Neural cell (in vitro differentiated cells): ENCODE data around the gene CFAP47. TPM values are rescaled to one million over a fixed set of nuclear protein-coding genes. Genes with fewer than 3 reads are reported as not detected.

Experiments
- H2AFZ ChIP-seq: fragments of 200-600, 300-800 bp; sonication (generic), shearing (Covaris generic); 2 replicates; pipeline ENCODE4 v1.6.0; 2014; ENCODE audit warnings: low read depth, mild to moderate bottlenecking, antibody characterized with exemption, low read length, moderate library complexity
- H3F3A ChIP-seq: fragments of 200-600 bp; shearing (Covaris generic); 2 replicates; pipeline ENCODE4 v1.6.1; 2016; ENCODE audit warnings: mild to moderate bottlenecking, moderate library complexity, mixed read lengths, antibody characterized with exemption, low read length; ENCODE audit not compliant: insufficient read depth, poor library complexity, severe bottlenecking
- H3K27ac ChIP-seq: fragments of 200-600, 300-800 bp; sonication (generic), shearing (Covaris generic); 2 replicates; pipeline ENCODE4 v1.5.1; 2014; ENCODE audit warnings: mild to moderate bottlenecking, low read length, moderate library complexity
- H3K27me3 ChIP-seq: fragments of 300-800, 200-600 bp; sonication (generic), shearing (Covaris generic); 2 replicates; pipeline ENCODE4 v1.6.0; 2014; ENCODE audit warnings: mild to moderate bottlenecking, low read depth, low read length, moderate library complexity; ENCODE audit not compliant: insufficient read depth
- H3K36me3 ChIP-seq: fragments of 300-800, 200-600 bp; sonication (generic), shearing (Covaris generic); 2 replicates; pipeline ENCODE4 v1.5.1; 2014; ENCODE audit warnings: mild to moderate bottlenecking, antibody characterized with exemption, low read length, moderate library complexity; ENCODE audit not compliant: insufficient read depth
- H3K4me2 ChIP-seq: fragments of 300-800, 200-600 bp; sonication (generic), shearing (Covaris generic); 2 replicates; pipeline ENCODE4 v1.6.0; 2014; ENCODE audit warnings: mild to moderate bottlenecking, low read length
- H3K4me3 ChIP-seq: fragments of 300-800, 200-600 bp; sonication (generic), shearing (Covaris generic); 2 replicates; pipeline ENCODE4 v1.5.1; 2014; ENCODE audit warnings: mild to moderate bottlenecking, low read length, moderate library complexity
- H3K79me2 ChIP-seq: fragments of 200-600 bp; shearing (Covaris generic); replicated peaks from 2 replicates; pipeline ENCODE4 v1.6.0; 2014; ENCODE audit warnings: mild to moderate bottlenecking, low read length, moderate library complexity; ENCODE audit not compliant: insufficient read depth
- H3K9ac ChIP-seq: fragments of 300-800, 200-600 bp; sonication (generic), shearing (Covaris generic); 2 replicates; pipeline ENCODE4 v1.6.1; 2016; ENCODE audit warnings: mild to moderate bottlenecking, low read length, mixed read lengths
- H3K9me2 ChIP-seq: fragments of 200-600 bp; shearing (Covaris generic); 2 replicates; pipeline ENCODE4 v1.6.1; 2016; ENCODE audit warnings: mild to moderate bottlenecking, low read length, mixed read lengths; ENCODE audit not compliant: insufficient read depth
- H3K9me3 ChIP-seq: fragments of 200-600, 300-800 bp; sonication (generic), shearing (Covaris generic); 2 replicates; pipeline ENCODE4 v1.6.1; 2016; ENCODE audit warnings: mild to moderate bottlenecking, mixed run types, low read length, moderate library complexity, mixed read lengths
- H4K20me1 ChIP-seq: fragments of 200-600 bp; shearing (Covaris generic); 2 replicates; pipeline ENCODE4 v1.6.1; 2016; ENCODE audit warnings: mild to moderate bottlenecking, mixed run types; ENCODE audit not compliant: insufficient read depth
- CTCF ChIP-seq: fragments of 450-650 bp; IDR thresholded peaks from 2 replicates; pipeline ENCODE4 v1.5.1; 2014; ENCODE audit warnings: antibody characterized with exemption, mild to moderate bottlenecking, moderate library complexity; ENCODE audit not compliant: poor library complexity, severe bottlenecking
- EP300 ChIP-seq: fragments of 450-650 bp; conservative IDR thresholded peaks from 2 replicates; pipeline ENCODE4 v1.6.1; 2014; ENCODE audit warnings: antibody characterized with exemption, mild to moderate bottlenecking, moderate library complexity; ENCODE audit not compliant: poor library complexity, severe bottlenecking
- EZH2 ChIP-seq: fragments of 200-600, 300-800 bp; shearing (Covaris generic), sonication (generic); IDR thresholded peaks from 2 replicates; pipeline ENCODE4 v1.6.1; 2014; ENCODE audit warnings: antibody characterized with exemption, low read length, borderline replicate concordance, mild to moderate bottlenecking; ENCODE audit not compliant: insufficient read depth, poor library complexity, severe bottlenecking
- MXI1 ChIP-seq: fragments of 450-650 bp; conservative IDR thresholded peaks from 2 replicates; pipeline ENCODE4 v1.6.1; 2014; ENCODE audit warnings: antibody characterized with exemption, mild to moderate bottlenecking; ENCODE audit not compliant: poor library complexity, severe bottlenecking
- POLR2AphosphoS5 ChIP-seq: IDR thresholded peaks from 2 replicates; pipeline ENCODE4 v1.6.1; 2012
- RAD21 ChIP-seq: fragments of 450-650 bp; conservative IDR thresholded peaks from 2 replicates; pipeline ENCODE4 v1.6.1; 2014; ENCODE audit warnings: antibody characterized with exemption, mild to moderate bottlenecking, moderate library complexity
- SMC3 ChIP-seq: fragments of 450-650 bp; conservative IDR thresholded peaks from 2 replicates; pipeline ENCODE4 v1.6.1; 2014; ENCODE audit warnings: antibody characterized with exemption, mild to moderate bottlenecking, moderate library complexity; ENCODE audit not compliant: poor library complexity
- TAF1 ChIP-seq: IDR thresholded peaks from 2 replicates; pipeline ENCODE4 v1.6.1; 2012; ENCODE audit warnings: low read depth
- polyA plus RNA-seq: library from polyadenylated mRNA; depleted of rRNA; stranded (reverse); fragments of >200 nt; gene quantifications from 2 replicates; pipeline ENCODE4 v1.2.3, GENCODE V29; 2014
- TF ChIP-seq, protein P1 (sequence below): IDR thresholded peaks from 2 replicates; pipeline ENCODE4 v1.6.1; 2012; ENCODE audit warnings: borderline replicate concordance

Gene CFAP47
- polyA plus RNA-seq, 1 donor from 2014 or later, result not detected

DNA sequence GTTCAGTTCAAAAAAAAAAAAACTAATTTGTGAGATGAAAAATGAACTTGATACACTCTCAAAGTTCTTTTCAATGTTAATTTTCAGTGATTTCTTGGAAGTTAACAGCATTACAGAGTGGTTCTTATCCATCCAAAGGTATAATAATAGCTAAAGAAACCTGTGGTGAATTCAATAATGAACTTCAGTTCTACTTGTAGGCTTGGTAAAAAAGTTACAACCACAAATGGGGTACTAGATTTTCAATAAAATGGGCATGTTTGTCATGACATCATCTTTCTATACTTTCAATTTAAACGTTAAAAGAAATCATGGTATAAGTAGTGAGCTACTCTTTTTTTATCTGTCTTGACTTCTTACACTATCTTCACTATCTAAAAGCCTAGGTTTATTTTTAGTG is 424.8 kb downstream of the CFAP47 start:
- Histone ChIP-seq H3K4me3 (no peak overlapping the region), H4K20me1 (no peaks in the 10 kb centered on the region), H3K9me2 (no peaks in the 10 kb centered on the region), H3K9ac (no peak overlapping the region), H3K4me2 (no peak overlapping the region), H3K27me3 (no peaks in the 10 kb centered on the region), H2AFZ (no peak overlapping the region), H3K79me2 (no peaks in the 10 kb centered on the region), H3K27ac (no peak overlapping the region), H3F3A (no peaks in the 10 kb centered on the region), H3K9me3 (no peaks in the 10 kb centered on the region), H3K36me3 (no peaks in the 10 kb centered on the region)
- TF ChIP-seq EZH2, result no peak
- TF ChIP-seq SMC3, result no peak
- no peak for TF ChIP-seq EP300
- TF ChIP-seq, protein P1, sequence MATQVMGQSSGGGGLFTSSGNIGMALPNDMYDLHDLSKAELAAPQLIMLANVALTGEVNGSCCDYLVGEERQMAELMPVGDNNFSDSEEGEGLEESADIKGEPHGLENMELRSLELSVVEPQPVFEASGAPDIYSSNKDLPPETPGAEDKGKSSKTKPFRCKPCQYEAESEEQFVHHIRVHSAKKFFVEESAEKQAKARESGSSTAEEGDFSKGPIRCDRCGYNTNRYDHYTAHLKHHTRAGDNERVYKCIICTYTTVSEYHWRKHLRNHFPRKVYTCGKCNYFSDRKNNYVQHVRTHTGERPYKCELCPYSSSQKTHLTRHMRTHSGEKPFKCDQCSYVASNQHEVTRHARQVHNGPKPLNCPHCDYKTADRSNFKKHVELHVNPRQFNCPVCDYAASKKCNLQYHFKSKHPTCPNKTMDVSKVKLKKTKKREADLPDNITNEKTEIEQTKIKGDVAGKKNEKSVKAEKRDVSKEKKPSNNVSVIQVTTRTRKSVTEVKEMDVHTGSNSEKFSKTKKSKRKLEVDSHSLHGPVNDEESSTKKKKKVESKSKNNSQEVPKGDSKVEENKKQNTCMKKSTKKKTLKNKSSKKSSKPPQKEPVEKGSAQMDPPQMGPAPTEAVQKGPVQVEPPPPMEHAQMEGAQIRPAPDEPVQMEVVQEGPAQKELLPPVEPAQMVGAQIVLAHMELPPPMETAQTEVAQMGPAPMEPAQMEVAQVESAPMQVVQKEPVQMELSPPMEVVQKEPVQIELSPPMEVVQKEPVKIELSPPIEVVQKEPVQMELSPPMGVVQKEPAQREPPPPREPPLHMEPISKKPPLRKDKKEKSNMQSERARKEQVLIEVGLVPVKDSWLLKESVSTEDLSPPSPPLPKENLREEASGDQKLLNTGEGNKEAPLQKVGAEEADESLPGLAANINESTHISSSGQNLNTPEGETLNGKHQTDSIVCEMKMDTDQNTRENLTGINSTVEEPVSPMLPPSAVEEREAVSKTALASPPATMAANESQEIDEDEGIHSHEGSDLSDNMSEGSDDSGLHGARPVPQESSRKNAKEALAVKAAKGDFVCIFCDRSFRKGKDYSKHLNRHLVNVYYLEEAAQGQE, result no peak
- TF ChIP-seq TAF1, result no peak
- TF ChIP-seq POLR2AphosphoS5, result no peak
- no peak for TF ChIP-seq RAD21
- no peak for TF ChIP-seq MXI1
- TF ChIP-seq CTCF, result no peak

DNA sequence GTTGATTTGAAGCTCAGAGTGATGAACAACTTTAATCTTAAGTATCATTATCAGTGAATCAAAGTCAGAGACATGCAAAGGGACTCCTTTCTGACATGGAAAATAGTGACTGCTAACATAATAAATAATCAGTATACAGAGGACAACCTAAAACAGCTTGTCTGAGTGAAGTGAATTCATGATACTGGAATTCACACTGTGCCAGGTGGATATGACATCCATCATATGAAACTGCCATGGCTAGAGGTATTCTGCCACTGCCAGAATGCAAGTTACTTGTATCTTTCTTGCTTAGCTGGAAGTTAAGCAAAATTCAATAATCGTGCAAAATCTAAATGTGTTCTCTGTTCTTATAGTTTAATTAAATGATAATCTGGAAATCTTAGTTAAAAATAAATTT is 429.0 kb downstream of the CFAP47 start:
- no peak for TF ChIP-seq CTCF
- TF ChIP-seq EP300, result peak; percentile 84
- peak; percentile 56 for TF ChIP-seq POLR2AphosphoS5
- Histone ChIP-seq H3K9ac (no peak overlapping the region), H3K4me3 (no peak overlapping the region), H2AFZ (no peak overlapping the region), H3K27ac (no peak overlapping the region), H3K36me3 (no peaks in the 10 kb centered on the region), H4K20me1 (no peaks in the 10 kb centered on the region), H3K9me3 (no peaks in the 10 kb centered on the region), H3K79me2 (no peaks in the 10 kb centered on the region), H3K4me2 (no peak overlapping the region), H3K9me2 (no peaks in the 10 kb centered on the region), H3K27me3 (no peaks in the 10 kb centered on the region), H3F3A (no peaks in the 10 kb centered on the region)
